ENCODE data around the gene TBPL1.

The TBPL1 gene

GRCh38 chr6:133937909-133938308 lies 15.1 kb upstream of the TBPL1 start:
- TF ChIP-seq CTCF (IDR thresholded peaks at IDR 0.05; ENCODE audit: low read length) (no peak), EZH2phosphoT487 (IDR thresholded peaks at IDR 0.05; ENCODE audit: low read length) (no peak), EZH2 (optimal IDR thresholded peaks at IDR 0.05; ENCODE audit: low read depth, low read length) (no peak)
- DNase-seq: no peak
- no peaks in the 10 kb centered on the region for H3K79me2 ChIP-seq (ENCODE audit: low read length)

GRCh38 chr6:133938533-133938932 lies 14.5 kb upstream of the TBPL1 start:
- Histone ChIP-seq H3K4me1 (ENCODE audit: low read length) (no peaks in the 10 kb centered on the region), H3K4me3 (ENCODE audit: low read length) (no peak overlapping the region), H4K20me1 (ENCODE audit: insufficient read depth, low read length) (no peaks in the 10 kb centered on the region), H3K36me3 (replicated peaks; ENCODE audit: insufficient read depth, low read length) (no peaks in the 10 kb centered on the region), H3K79me2 (ENCODE audit: low read length) (no peaks in the 10 kb centered on the region), H3K9me2 (replicated peaks; ENCODE audit: insufficient read depth, low read length) (no peaks in the 10 kb centered on the region), H3K27ac (ENCODE audit: low read length) (no peak overlapping the region), H3K27me3 (replicated peaks; ENCODE audit: insufficient read depth, low read length) (no peaks in the 10 kb centered on the region), H3K9me3 (replicated peaks; ENCODE audit: insufficient read depth, low read length) (no peaks in the 10 kb centered on the region), H3F3A (ENCODE audit: insufficient read depth, low read length) (no peaks in the 10 kb centered on the region), H3K4me2 (ENCODE audit: low read depth, low read length) (no peak overlapping the region), H2AFZ (ENCODE audit: low read length) (no peak overlapping the region), H3K9ac (ENCODE audit: low read length) (no peak overlapping the region)
- TF ChIP-seq EZH2phosphoT487 (IDR thresholded peaks at IDR 0.05; ENCODE audit: low read length) (no peak), CTCF (IDR thresholded peaks at IDR 0.05; ENCODE audit: low read length) (no peak), EZH2 (optimal IDR thresholded peaks at IDR 0.05; ENCODE audit: low read depth, low read length) (no peak)
- DNase-seq: no peak

More at GRCh38 chr6:133937909-133938308, 15.1 kb upstream of the TBPL1 start:
- Histone ChIP-seq H3K27ac (ENCODE audit: low read length) (no peak overlapping the region), H3K36me3 (replicated peaks; ENCODE audit: insufficient read depth, low read length) (no peaks in the 10 kb centered on the region), H3K27me3 (replicated peaks; ENCODE audit: insufficient read depth, low read length) (no peaks in the 10 kb centered on the region), H3F3A (ENCODE audit: insufficient read depth, low read length) (no peaks in the 10 kb centered on the region), H3K4me1 (ENCODE audit: low read length) (no peaks in the 10 kb centered on the region), H3K4me3 (ENCODE audit: low read length) (no peak overlapping the region), H4K20me1 (ENCODE audit: insufficient read depth, low read length) (no peaks in the 10 kb centered on the region), H3K9me2 (replicated peaks; ENCODE audit: insufficient read depth, low read length) (no peaks in the 10 kb centered on the region), H3K4me2 (ENCODE audit: low read depth, low read length) (no peak overlapping the region), H2AFZ (ENCODE audit: low read length) (no peak overlapping the region), H3K9me3 (replicated peaks; ENCODE audit: insufficient read depth, low read length) (no peaks in the 10 kb centered on the region), H3K9ac (ENCODE audit: low read length) (no peak overlapping the region)

GRCh38 chr6:133939778-133940667 lies 13.0 kb upstream of the TBPL1 start:
- no peaks in the 10 kb centered on the region for H3K4me1 ChIP-seq (ENCODE audit: low read length)
- H3K4me2 ChIP-seq (ENCODE audit: low read depth, low read length): peak overlapping the region; percentile 31
- DNase-seq: no peak
- H3K9me2 ChIP-seq (replicated peaks; ENCODE audit: insufficient read depth, low read length): no peaks in the 10 kb centered on the region
- H3F3A ChIP-seq (ENCODE audit: insufficient read depth, low read length): no peaks in the 10 kb centered on the region
- no peaks in the 10 kb centered on the region for H3K9me3 ChIP-seq (replicated peaks; ENCODE audit: insufficient read depth, low read length)
- no peak overlapping the region for H3K9ac ChIP-seq (ENCODE audit: low read length)
- no peaks in the 10 kb centered on the region for H3K79me2 ChIP-seq (ENCODE audit: low read length)
- peak overlapping the region; percentile 32 for H3K4me3 ChIP-seq (ENCODE audit: low read length)
- H3K27me3 ChIP-seq (replicated peaks; ENCODE audit: insufficient read depth, low read length): no peaks in the 10 kb centered on the region
- H3K27ac ChIP-seq (ENCODE audit: low read length): no peak overlapping the region
- TF ChIP-seq EZH2 (optimal IDR thresholded peaks at IDR 0.05; ENCODE audit: low read depth, low read length) (no peak), EZH2phosphoT487 (IDR thresholded peaks at IDR 0.05; ENCODE audit: low read length) (no peak), CTCF (IDR thresholded peaks at IDR 0.05; ENCODE audit: low read length) (no peak)
- no peaks in the 10 kb centered on the region for H3K36me3 ChIP-seq (replicated peaks; ENCODE audit: insufficient read depth, low read length)
- H2AFZ ChIP-seq (ENCODE audit: low read length): peak overlapping the region; percentile 26; the same call in 1 of the 2 replicates
- H4K20me1 ChIP-seq (ENCODE audit: insufficient read depth, low read length): no peaks in the 10 kb centered on the region
